HG03342 (cell line): ENCODE data around the gene DMAP1.
A peak's percentile ranks its signal among the peaks of the same experiment; 100 is the strongest.
"Not testable (repeated sequence)": the region's sequence is repeated elsewhere in the genome, so short reads cannot be mapped to it uniquely, and the experiment has no call there.

Experiments used
- ATAC-seq: cut with Tn5 transposase; IDR thresholded peaks from one replicate; pipeline ENCODE4 v1.9.1; 2021; ENCODE audit warnings: mild to moderate bottlenecking, moderate library complexity; ENCODE audit not compliant: unreplicated experiment

The DMAP1 gene, protein sequence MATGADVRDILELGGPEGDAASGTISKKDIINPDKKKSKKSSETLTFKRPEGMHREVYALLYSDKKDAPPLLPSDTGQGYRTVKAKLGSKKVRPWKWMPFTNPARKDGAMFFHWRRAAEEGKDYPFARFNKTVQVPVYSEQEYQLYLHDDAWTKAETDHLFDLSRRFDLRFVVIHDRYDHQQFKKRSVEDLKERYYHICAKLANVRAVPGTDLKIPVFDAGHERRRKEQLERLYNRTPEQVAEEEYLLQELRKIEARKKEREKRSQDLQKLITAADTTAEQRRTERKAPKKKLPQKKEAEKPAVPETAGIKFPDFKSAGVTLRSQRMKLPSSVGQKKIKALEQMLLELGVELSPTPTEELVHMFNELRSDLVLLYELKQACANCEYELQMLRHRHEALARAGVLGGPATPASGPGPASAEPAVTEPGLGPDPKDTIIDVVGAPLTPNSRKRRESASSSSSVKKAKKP

DNA sequence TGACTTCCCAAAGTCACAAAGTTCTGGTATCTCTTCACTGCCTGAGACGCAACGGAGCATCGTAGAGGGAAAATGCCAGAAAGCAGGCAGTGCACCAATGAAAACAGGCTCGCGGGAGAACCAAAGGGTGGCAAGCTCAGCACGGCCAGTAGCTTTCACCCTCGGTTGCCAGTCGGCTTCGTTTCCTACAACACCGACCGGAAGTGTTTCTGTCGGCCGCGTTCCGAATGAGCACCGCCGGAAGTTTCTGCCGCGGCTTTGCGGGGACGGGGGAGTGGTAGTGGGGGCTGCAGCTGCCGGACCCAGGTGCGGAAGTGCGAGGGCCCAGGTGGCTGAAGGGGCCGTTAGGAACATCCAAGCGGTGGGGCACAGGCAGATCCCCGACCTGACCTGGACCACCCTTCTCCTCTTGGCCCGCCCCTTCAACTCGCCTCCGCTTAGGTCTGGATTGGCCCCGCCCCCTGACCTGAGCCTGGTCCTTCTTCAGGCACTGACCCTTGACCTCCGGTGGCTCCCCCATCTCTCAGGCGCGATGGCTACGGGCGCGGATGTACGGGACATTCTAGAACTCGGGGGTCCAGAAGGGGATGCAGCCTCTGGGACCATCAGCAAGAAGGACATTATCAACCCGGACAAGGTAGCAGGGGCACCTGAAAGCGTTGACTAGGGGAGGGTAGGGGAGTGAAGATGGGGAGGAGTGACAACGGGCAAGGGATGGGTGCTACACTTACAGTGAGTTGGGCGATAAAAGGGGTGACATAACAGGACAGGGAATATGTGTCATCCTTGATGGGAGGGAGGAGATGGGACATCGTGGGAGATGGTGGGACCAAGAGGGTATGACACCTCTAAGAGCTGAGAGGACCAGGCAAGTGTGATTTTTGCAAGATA lies at the start of gene DMAP1:
Gene DMAP1 (plus strand): TSS at position 250 of the 891 bp plus-strand sequence. CDS start 283 bp downstream, at position 533.
- ATAC-seq, result peak; percentile 77

DNA sequence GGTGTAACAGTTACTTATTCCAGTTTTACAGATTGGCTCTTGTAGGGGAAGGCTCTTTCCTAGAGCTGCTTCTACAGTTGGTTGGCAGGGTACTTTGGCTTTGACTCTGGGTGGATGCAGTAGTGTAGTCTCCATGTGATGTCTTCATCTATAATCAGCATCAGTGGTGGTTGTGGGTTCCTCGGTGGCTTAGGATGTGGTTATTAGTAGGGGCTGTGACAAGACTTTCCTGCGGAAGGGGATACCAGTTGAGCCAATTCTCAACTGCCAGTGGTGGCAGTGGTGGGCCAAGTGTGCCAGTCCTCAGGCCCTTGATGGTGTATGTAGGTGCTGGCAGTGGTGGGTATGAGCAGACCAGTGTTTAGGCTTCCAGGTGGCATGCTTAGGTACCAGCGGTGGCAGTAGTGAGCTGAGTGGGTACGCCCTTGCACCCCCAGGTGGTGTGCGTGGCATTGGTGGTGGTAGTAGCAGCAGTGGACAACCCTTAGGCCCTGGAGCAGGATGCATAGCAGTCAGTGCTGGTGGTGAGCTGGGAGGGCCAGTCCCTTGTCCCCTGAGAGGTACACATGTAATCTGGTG lies 44.7 kb upstream of the DMAP1 start:
- no peak for ATAC-seq

DNA sequence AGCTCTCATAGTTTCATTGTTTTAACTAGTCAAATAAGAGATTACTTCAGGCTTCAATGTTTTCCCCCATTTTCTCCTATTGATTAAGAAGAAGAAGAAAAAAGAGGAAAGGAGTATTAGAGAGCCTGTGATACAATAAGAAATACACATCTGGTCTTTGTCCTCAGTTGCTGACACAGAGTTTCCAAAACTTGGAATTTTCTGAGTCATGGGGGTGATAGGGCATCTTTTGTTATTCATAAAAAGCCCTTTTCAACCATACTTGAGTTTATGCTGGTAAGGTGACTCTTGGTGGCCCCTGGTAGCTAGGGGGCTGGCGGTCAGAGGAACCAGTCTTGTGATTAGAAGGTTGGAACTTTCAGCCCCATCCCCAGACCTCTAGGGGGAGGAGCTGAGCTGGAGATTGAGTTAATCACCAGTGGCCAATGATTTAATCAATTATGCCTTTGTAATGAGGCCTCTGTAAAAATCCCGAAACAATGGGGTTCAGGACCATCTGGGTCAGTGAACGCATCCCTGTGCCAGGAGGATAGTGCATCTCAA lies 42.9 kb upstream of the DMAP1 start:
- ATAC-seq, result no peak

DNA sequence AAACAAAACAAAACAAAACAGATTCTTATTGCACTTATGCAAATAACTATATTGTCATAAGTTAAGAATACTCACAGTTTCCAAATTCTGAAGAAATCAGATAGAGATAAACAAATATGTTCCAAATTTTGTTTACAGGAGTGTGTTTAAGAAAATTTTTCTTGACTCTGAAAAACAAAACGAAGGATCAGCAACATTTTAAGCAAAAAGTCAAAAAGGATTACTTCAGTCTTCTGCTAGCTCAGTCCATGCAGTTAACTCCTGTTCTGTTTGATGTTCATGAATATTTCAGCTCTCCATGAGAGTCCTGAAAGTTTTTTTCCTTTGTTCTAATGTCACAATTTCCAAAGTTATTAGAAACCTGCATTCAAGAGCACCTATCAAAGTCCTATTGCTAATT lies 38.6 kb upstream of the DMAP1 start:
- ATAC-seq, result no peak

DNA sequence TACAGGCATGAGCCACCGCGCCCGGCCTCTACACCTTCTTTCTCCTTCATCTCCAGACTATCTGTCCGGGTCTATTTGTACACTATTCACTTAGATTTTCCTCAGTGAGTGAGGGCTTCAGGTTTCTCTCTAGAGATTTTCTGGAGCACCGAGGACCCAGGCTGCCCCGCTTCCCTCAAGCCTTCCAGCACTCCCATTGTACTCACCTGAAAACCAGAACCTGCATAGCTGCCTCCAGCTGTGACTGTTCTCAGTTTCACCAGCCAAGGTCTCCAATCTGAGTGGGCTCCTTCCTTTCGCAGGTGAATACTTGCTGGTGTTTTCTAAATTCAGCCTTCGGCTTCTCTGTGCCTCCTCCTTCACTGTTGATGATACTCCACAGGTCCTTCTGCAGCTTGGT lies 12.9 kb upstream of the DMAP1 start:
- no peak for ATAC-seq

GRCh38 chr1:44206545-44206944 lies 6.7 kb upstream of the DMAP1 start:
- not testable (repeated sequence) for ATAC-seq

GRCh38 chr1:44208226-44208625 lies 5.0 kb upstream of the DMAP1 start:
- no peak for ATAC-seq

DNA sequence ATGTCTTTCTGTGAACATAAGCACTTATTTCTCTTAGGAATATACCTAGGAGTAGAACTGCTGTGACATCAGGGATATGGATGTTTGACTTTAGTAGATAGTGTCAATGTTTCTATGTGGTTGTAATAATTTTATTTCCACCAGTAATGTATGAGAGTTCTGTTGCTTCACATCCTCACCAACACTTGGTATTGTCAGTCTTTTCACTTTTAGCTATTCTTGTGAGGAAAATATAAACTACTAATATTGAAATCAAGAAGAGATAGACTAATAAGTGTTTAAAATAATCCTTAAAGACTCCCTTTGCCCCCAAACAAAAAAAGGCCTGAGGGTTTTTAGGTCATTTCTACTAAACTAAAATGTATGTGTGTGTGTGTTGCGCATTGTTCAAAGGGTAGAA lies 2.7 kb upstream of the DMAP1 start:
- no peak for ATAC-seq

GRCh38 chr1:44212355-44213221 lies 683 bp upstream of the DMAP1 start:
- no peak for ATAC-seq

DNA sequence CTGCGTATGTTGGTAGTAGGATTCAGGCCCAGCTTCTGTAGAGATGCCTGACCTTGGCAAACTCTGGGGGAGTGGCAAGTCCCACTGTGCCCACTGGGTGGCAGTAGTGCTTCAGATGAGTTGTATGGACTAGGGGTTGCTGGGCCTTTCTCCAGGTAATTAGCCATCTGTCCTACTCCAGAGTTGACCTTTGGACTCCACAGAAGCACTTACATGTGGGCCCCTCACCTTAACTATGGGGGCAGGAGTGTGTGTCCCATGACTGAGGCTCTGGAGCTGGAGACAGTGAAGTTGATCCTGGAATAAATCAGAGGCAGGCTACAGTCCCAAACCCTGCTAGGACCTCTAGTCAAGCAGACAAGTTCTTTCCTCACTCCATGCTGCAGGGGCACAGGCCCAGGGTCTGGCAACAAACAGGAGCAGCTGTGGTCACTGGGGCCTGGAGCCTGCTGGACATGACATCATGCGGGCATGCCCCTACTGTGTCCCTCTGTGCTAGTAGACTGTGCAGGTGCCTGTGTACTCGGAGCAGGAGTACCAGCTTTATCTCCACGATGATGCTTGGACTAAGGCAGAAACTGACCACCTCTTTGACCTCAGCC lies 4.6 kb downstream of the DMAP1 start:
- peak; percentile 46 for ATAC-seq

DNA sequence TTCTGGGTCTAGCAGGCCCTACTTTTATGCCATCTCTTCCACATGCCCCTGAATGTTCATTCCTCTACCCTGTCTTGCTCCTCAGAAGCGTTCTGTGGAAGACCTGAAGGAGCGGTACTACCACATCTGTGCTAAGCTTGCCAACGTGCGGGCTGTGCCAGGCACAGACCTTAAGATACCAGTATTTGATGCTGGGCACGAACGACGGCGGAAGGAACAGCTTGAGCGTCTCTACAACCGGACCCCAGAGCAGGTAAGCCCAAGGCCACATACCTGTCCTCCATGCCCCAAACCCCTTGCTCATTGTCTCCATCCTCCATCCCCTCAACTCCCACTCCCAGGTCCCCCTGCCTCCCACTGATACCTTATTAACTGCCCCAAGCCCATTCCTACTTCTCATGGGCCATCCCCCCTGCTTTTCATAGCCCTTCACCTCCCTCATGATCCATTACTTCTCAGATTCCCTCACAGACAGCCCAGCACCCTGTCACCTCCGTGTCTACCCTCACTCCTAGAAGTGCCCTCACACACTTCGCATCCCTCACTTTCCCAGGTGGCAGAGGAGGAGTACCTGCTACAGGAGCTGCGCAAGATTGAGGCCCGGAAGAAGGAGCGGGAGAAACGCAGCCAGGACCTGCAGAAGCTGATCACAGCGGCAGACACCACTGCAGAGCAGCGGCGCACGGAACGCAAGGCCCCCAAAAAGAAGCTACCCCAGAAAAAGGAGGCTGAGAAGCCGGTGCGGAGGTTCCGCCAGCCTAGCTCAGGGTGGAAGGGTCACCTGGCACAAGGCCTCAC lies 5.4 kb downstream of the DMAP1 start:
- ATAC-seq, result no peak

GRCh38 chr1:44219301-44219626 lies 6.0 kb downstream of the DMAP1 start:
- no peak for ATAC-seq

GRCh38 chr1:44220001-44220751 lies 6.9 kb downstream of the DMAP1 start:
- ATAC-seq, result no peak

DNA sequence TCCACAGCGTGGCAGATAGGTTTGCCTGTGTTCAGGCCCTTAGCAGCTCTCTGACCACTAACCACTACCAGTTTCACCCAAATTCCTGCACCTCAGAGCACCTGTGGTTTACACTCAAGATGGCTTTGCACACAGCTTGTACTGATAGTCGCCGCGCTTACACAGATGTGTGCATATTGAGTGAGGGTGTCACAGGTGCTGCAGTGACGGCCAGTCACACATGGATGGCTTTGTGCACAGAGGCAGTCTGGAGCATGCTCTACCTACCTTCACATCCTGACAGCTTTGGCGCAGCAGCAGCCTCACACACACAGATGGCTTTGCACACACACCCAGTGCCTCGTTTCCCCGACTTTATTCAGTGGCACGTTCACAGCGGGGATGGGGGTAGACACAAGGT lies 7.5 kb downstream of the DMAP1 start:
- no peak for ATAC-seq

- no peak for ATAC-seq
Measured at GRCh38 chr1:44221769-44222168, 8.5 kb downstream of the DMAP1 start.

DNA sequence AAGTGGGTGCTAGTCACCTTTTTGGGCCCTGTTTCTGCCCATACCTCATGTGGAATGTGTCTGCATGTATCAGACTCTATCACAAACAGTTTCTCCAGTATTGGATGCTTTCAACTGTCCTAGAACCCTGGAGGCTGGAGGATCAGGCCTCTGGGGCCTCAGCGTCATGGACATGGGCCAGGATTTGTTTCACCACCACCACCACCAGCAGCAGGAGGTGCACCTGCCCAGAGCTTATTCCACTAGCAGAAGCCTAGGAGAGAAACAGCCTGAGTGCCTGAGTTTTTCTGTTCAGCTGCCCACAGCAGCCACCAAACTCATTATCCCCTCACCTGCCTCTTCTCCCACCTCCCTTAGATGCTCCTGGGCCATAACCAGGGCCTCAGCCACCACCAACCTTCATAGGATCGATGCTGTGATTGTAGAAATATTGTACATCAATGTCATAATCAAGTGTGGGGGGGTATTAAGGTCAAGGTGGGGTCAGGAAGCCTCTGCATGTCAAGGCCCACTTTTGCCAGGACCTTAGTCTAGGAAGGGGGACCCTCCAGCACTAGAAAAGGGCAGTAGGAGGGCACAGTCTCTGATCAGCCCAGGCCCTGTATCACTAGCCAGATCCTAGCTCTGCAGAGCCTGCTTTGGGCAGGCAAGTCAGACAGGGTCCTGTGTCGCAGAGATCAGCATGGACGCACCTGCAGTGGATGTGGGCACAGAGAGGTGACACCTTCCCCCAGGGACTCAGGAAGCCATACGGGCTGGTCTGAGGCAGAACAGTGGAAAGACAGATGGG lies 9.3 kb downstream of the DMAP1 start:
- no peak for ATAC-seq

GRCh38 chr1:44223187-44223610 lies 9.9 kb downstream of the DMAP1 start:
- no peak for ATAC-seq

- ATAC-seq, result no peak
Measured at GRCh38 chr1:44225761-44226160, 12.5 kb downstream of the DMAP1 start.
